GM21529 (cell line): ENCODE results near the gene FNDC11.
"Not testable (repeated sequence)": the region's sequence is repeated elsewhere in the genome, so short reads cannot be mapped to it uniquely, and the experiment has no call there.

Experiments
- ATAC-seq: cut with Tn5 transposase; IDR thresholded peaks from one replicate; pipeline ENCODE4 v1.9.1; 2021; ENCODE audit not compliant: unreplicated experiment

FNDC11 gene

DNA sequence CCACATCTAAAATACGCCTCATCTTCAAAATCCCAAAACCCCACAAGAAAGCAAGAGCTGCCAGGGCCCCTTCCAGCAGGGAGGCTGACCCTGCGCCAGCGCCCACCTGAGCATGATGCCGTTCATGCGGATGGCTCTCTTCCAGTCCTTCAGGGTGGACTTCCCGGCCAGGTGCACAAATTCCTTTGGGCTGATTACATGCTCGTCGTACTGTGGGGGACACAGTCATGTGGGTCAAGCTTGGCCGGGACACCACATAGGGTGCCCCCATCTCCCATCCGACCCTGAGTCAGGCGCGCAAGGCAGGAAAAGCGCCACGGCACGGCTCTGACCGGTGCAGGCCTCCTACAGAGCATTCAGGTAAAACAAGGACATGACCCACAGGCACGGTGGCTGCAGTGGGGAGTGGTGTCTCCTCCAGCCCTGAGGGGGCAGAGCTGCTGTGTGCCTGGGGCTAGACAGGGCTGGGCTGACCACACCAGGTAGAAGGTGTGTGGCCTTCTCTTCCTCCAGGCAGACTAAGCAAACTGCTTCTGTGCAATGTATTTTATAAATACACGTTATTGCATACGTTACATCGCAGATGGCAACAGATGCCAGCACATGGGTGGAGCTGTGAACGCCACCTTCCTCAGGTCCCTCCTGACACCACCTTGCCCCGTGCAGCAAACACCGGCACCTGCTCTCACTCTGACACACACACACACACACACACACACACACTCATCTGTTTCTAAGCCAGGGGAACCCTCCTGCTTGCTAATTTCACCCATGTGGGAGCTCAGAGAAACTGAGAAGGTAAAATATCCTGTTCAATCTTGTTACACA, 43.9 kb downstream of the FNDC11 start:
- no peak for ATAC-seq

DNA sequence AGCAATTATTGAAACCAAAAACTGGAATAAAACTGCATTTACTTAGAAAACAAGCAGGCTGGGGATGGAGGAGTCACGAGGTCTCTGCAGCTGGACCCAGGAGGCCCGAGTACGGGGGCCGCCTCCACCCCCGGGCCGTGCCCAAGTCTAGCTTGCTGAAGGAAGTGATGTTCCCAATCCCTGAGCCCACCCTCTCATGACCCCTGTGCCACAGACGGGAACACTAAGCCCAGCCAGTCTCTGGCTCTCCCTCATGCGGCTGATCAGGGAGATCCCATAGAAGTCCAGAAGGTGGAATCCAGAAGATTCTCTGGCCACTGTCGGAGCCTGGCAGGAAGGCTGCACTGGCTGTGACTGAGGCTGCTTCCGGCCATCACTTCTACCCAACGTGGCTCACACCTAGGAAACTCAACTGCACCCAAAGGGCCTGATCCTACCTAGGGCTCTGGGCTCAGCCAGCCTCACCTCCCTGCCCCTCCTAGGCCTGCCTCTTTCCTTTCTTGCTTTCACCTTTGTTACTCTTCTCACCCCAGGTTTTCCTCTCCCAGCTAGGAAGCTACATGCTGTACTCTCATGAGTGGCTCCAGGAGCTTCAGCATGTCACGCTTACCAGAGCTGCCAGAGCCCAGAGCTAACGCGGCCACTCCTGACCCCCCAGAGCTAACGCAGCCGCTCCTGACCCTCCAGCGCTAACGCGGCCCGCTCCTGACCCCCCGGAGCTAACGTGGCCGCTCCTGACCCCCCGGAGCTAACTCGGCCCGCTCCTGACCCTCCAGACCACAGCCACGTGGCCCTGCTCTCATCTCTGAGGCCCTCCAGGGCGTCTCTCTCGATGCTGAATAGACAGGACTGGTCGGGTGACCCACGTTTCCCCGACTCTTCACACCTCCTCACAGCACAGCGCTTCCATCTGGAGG, 44.8 kb downstream of the FNDC11 start:
- no peak for ATAC-seq

DNA sequence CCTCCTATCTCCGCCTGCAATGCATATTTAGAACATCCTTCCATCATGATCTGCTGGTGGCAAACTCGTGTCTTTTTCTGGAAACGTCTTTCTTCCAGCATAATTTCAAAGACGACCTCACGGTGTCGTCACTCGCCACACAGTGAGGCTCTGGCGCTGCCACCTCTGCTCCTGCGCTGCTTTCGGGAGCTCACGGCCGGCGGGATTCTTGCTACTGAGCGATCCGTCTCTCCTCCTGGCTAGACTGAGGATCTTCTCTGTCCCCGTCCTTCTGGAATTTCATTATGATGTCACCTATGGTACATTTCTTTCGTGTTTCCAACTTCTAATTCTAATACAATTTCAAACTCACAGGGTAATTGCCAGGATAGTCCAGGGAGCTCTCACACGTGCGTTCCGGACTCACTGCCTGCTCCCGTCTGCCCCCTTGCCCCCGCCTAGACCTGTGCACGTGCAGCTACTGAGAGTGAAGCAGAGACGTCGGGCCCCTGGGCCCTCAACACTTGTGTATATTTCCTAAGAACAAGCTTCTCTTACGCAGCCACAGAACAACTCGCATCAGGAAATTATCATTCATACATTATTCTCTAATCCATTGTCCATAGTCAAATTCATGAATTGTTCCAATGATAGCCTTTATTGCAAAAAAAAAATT, 45.6 kb downstream of the FNDC11 start:
- ATAC-seq, result no peak

DNA sequence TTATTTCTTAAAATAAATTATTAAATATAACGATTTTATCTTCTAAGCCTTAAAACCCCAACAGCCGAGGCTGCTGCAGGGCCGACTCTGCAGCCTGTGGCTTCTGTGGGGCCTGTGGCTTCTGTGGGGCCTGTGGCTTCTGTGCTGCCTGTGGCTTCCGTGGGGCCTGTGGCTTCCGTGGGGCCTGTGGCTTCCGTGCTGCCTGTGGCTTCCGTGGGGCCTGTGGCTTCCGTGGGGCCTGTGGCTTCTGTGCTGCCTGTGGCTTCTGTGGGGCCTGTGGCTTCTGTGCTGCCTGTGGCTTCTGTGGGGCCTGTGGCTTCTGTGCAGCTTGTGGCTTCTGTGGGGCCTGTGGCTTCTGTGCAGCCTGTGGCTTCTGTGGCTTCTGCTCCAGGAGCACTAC, 47.7 kb downstream of the FNDC11 start:
- not testable (repeated sequence) for ATAC-seq

DNA sequence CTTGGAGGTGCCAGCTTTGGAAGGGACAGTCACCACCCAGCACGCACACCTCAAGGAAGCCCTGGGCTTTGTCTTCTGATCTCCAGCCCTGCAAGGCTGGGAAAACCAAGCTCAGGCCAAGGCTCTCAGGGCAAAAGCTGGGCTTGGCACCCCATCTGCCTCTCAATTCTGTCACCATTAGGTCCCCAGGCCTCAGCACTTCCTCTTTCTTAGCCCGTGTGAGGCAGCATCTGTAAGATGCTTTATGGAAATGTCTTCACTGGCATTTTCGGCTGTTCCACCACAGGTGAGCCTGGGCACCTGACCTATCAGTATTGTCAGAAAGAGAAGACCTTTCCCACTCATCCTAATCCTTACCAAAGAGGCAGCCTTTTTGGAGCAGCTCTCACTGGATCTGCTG, 48.4 kb downstream of the FNDC11 start:
- ATAC-seq, result no peak
